Raji (cell line): ENCODE data around the gene CFAP58.

Source experiments
- POLR2A ChIP-seq: IDR thresholded peaks from 2 replicates; pipeline ENCODE4 v1.6.1; 2011; ENCODE audit warnings: low read depth, low read length, control low read depth; ENCODE audit not compliant: insufficient read depth

The CFAP58 gene

DNA sequence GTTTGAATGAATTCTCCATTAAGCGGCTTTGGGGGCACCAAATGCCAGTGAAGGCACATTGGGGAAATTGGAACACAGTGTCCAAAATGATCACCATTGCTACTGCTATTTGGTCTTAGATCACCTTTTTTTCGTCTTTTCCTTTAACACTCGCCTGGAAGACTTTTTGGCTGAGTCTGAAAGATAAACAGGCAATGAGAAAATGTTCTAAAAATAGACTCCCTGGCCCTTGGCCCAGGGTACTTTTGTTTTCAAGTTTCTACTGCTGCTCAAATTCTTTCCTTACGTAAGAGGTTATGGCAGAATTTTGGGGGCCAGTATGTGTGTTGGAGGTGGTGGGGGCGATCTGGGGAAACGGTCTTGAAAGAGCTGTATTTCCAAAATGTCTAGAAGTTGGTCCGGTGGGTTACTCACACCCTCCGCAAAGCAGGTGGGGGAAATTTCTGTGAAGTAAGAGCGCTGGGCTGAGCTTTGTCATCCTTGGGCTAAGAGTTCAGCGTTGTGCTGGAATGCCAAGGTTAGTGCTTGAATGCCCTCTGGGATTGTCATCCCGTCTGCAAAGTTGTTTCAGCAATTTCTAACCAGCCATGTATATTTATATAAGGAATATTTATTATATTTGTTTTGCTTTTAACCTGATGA is 14.0 kb upstream of the CFAP58 start:
- no peak for TF ChIP-seq POLR2A

- TF ChIP-seq POLR2A: no peak
These were observed 13.5 kb upstream of the CFAP58 start for GRCh38 chr10:104340111-104340526.

DNA sequence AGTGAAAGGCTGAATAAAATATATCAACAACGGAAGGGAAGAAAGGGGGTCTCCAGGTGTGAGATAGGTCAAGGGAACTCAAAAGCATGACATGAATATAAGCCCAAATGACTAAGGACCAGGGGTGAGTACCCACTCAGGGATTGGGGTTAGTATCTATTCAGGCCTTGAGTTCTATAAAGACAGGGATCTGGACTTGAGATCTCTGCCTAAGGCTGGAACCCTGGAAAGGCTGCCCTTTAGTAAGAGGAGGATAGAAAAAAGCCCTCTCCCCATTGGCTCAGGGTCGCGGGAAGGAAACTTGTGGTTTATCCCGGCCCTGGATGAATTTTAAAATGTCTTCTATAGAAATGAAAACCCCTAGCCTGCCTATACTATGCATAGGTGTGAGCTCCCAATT is 13.0 kb upstream of the CFAP58 start:
- no peak for TF ChIP-seq POLR2A

GRCh38 chr10:104342941-104343411 is 10.7 kb upstream of the CFAP58 start:
- no peak for TF ChIP-seq POLR2A

GRCh38 chr10:104344219-104344618 is 9.4 kb upstream of the CFAP58 start:
- TF ChIP-seq POLR2A: no peak

DNA sequence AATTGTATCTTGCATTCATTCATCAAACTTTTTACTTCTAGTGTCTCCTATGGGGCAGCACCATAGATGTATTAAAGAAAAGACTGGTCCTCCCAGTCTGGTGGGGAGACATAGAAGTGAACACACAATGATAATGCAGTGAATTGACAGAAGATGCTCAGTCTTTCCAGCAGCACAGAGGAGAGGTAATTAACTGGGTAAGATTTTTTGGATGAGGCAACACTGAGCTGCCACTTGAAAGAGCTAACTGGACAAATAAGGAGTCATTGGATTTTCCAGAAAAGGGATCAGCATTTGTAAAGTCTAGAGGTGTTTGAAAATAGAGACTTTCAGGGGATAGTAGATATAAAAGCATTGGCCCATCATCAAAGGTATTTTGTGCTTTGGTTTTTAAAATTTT is 8.1 kb upstream of the CFAP58 start:
- no peak for TF ChIP-seq POLR2A

- no peak for TF ChIP-seq POLR2A
These were observed 7.7 kb upstream of the CFAP58 start for GRCh38 chr10:104345941-104346340.

GRCh38 chr10:104347295-104348045 is 6.2 kb upstream of the CFAP58 start:
- TF ChIP-seq POLR2A: no peak

- TF ChIP-seq POLR2A: no peak
These were observed 5.0 kb upstream of the CFAP58 start for GRCh38 chr10:104348601-104349000.

- TF ChIP-seq POLR2A: no peak
These were observed 4.0 kb upstream of the CFAP58 start for GRCh38 chr10:104349623-104350126.

GRCh38 chr10:104350127-104350635 is 3.5 kb upstream of the CFAP58 start:
- no peak for TF ChIP-seq POLR2A

- TF ChIP-seq POLR2A: no peak
These were observed 2.5 kb upstream of the CFAP58 start for GRCh38 chr10:104351061-104351702.

GRCh38 chr10:104351919-104352318 is 1.7 kb upstream of the CFAP58 start:
- no peak for TF ChIP-seq POLR2A

DNA sequence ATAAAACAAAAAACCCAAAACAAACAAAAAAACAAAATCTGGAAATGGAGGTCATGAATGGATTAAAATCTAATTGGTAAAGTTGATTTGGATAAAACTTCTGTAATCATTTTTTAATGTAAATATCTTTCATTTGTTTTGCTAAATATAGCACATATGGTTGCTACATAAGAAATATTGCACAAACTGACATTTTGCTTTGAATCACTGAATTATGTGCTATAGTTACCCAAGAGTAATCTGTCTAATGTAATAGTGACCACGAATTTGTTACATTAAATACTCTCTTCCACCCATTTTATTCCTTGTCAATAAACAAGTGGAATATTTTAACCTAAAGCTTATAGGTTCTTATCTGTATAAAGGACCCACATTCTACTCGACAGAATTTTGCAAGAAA is 6.2 kb downstream of the CFAP58 start:
- TF ChIP-seq POLR2A: no peak

GRCh38 chr10:104367904-104368303 is 14.3 kb downstream of the CFAP58 start:
- no peak for TF ChIP-seq POLR2A

DNA sequence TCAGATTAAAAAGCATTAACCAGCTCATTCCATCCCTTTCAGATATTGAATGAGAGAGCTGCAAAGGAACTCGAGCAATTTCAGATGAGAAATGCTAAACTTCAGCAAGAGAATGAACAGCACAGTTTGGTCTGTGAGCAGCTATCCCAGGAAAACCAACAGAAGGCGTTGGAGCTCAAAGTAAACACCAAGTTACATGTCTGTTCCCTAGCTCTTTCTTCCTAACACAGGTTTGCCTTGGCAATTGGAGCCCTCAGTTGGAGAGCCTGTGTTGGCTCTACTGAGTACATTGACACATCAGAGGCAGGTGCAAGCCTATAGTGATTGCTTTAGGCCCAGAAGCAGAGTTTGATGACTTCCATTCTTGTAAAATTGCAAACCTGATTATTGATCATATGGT is 14.7 kb downstream of the CFAP58 start:
- TF ChIP-seq POLR2A: no peak
